ENCODE measurements around the gene LAG3.
A peak's percentile ranks its signal among the peaks of the same experiment; 100 is the strongest.
"Not testable (repeated sequence)": the region's sequence is repeated elsewhere in the genome, so short reads cannot be mapped to it uniquely, and the experiment has no call there.

Gene LAG3

DNA sequence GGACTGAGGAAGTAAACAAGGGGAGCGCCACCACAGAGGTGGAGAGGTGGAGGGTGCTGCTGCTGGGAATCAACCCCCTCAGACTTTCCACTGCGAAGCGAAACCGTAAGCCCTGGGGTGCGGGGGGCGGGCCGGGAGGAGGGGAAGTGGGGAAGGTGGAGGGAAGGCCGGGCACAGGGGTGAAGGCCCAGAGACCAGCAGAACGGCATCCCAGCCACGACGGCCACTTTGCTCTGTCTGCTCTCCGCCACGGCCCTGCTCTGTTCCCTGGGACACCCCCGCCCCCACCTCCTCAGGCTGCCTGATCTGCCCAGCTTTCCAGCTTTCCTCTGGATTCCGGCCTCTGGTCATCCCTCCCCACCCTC lies at the start of gene LAG3:
Gene LAG3, plus strand, starts transcription at position 190 of the 365 bp plus-strand sequence. CDS start 333 bp downstream, outside the sequence.
- peak in 2 of 3 donors; percentile 49 to 57 for DNase-seq (ENCODE audit: low read depth in 3 of 3)

DNA sequence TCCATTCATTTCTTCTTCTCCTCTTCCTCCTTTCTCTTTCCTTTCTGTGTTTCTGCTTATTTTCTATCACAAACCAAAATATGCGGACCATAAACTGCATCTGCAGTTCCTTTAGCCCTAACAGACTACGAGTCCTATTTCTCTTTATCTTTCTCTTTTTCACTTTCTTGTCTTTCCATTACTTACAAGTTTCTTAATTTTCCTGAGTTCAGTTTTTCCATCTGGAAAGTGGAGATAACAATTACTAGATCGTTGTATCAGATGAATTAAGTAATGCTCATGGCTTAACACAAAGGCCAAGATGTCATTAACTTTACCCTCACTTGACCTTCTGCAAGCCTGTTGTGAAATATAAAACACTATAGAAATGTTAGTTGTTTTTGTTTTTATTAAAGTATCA lies 49.5 kb upstream of the LAG3 start:
- no peak for DNase-seq (ENCODE audit: low read depth in 3 of 3)

DNA sequence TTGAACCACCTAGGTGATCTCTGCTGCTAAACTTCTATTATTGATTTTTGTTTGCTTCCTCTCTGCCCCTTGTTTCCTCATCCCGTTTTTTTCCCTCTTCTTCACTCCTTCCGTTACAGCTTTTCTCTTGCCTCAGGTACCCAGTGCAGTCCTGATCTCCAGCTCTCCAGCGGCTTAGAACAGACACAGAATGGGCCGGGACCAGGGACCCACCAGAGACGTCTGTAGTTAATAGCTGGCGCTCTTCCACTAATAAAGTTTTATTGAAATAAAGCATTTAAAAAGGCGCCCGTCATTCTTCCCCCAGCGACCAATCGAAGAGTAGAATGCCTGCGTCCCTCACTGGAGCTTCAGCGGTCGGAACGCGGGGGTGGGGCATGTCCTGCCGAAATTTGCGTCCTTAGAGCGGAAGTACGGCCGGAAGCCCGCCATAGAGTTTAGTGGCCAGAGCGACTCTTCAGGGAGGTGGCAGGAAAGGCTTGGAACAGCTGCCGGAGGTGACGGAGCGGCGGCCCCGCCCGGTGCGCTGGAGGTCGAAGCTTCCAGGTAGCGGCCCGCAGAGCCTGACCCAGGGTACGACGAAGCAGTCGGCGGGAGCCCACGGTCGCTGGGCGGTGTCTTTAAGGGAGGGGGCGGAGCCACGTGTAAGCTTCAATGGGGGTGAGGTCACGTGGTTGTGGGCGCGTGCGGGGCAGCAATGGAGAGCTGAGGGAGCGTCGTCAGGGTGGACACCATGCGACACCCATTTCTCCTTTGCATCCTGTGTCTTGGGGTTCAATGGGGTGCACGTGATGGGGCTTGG lies 48.5 kb upstream of the LAG3 start, which contains the start of gene COPS7A:
Gene COPS7A, plus strand, starts transcription at position 440 of the 802 bp plus-strand sequence. CDS start 611 bp downstream, outside the sequence.
- DNase-seq (ENCODE audit: low read depth in 3 of 3): peak; percentile 93 to 97 (median 95)

DNA sequence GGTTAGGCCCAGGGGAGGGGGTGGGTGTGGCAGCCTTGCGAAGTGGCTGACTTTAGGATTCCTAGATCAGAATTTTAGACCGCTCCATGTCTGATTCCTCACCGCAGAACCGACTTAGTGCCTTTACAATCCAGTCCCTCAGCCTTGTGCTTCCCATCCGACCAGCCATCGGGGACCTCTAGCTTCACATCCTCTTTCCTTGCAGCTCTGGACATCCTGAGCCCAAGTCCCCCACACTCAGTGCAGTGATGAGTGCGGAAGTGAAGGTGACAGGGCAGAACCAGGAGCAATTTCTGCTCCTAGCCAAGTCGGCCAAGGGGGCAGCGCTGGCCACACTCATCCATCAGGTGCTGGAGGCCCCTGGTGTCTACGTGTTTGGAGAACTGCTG lies 47.9 kb upstream of the LAG3 start:
- no peak for DNase-seq (ENCODE audit: low read depth in 3 of 3)

DNA sequence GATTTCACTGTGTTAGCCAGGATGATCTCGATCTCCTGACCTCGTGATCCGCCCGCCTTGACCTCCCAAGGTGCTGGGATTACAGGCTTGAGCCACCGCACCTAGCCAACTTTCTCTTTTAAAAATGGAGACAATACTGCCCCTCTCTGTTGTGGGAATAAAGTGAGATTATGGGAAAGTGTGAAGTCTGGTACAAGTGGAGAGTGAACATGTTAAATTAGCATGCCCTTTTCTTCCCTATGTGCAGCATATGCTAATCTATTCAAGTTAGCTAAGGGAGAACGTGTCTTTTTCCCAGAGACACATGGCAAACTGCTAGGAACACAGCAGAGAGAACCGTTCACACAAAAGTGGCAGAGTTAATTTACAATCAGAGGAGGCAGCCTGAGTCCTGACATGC lies 47.0 kb upstream of the LAG3 start:
- no peak for DNase-seq (ENCODE audit: low read depth in 3 of 3)

DNA sequence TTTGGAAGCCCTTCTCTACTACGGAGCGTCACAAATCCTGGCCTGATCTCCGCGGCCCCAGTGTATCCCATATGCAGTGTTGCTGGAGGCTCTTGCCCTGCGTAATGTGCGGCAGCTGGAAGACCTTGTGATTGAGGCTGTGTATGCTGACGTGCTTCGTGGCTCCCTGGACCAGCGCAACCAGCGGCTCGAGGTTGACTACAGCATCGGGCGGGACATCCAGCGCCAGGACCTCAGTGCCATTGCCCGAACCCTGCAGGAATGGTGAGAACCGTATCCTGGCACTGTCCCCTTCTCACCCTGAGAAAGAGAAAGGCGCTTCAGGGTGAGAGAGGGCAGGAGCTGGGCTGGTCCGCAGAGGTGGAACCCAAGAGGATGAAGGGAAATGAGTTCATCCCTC lies 43.1 kb upstream of the LAG3 start:
- no peak for DNase-seq (ENCODE audit: low read depth in 3 of 3)

DNA sequence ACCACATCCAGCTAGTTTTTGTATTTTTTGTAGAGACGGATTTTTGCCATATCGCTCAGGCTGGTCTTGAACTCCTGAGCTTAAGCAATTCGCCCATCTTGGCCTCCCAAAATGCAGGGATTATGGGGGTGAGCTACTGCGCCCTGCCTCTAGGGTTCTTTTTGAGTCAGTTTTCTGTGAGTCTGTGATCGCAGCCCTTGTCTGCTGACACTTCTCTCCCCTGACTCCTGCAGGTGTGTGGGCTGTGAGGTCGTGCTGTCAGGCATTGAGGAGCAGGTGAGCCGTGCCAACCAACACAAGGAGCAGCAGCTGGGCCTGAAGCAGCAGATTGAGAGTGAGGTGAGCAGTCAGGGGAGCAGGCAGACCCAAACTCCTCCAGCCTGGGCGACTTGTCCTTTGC lies 42.2 kb upstream of the LAG3 start:
- DNase-seq (ENCODE audit: low read depth in 3 of 3): no peak

DNA sequence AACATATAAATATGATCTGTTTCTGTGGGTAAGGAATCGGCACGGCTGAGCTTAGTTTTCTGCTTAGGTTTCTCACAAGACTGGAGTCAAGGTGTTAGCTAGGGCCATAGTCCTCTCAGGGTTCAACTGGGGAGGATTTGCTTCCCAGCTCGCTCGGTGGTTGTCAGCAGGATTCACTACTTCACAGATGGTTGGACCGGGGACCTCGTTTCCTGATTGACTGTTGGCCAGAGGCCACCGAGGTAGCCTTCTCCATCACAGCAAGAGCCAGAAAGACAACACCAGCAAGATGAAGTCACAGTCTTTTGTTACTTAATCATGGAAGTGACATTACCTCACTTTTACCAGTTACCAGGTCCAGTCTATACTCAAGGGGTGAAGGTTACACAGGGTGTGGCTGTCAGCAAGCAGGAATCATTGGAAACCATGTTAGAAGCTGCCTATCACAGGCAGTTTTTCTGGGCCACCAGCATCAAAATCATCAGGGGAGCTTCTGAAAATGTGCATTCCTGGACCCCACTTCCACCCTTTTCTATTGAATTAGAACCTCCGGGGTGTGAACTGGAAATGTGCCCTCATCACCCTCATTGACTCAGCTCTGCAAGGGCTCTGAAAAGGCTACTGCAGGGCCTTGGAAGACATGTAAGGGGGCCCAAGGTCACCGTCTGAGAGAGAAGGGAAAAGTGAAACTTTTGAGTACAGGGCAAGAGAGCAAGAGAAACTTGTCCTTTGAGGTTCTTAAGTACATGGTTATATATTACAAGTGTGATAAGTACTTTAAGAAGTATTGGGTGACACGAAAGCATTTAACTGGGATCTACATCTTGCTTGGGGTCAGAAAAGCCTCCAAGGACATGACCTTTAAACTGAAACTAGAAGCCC lies 37.6 kb upstream of the LAG3 start:
- DNase-seq (ENCODE audit: low read depth in 3 of 3): no peak

DNA sequence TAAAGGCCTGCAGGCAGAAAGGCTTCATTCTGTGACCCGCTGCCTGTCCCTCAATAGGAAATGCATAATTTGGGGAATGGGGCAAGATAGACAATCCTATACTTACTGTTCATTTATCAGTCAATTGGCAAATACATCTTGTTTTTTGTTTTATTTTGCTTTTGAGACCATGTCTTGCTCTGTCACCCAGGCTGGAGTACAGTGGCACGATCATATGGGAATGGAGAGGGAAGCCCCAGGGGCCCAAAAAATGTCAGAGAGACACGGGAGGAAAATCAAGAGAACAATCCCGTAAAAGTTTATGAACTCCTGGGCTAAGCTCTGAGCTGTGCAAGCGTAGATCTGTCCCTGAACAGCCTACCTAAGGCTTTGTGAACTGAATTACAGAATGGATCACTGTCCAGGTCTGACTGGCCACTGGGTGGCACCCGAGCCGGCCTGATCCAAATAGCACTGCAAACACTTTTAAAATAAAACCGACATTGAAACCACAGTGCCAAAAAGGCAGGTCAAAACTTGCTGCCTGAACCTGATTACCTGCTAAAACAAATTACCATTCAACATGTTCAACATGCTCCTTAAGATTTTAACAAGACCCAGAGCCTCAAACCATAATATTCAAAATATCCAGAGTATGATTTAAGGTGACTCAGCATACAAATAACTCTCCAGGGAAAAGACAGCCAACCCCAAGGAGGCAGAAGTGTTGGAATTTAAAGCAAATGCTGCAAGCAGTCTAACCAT lies 36.7 kb upstream of the LAG3 start:
- DNase-seq (ENCODE audit: low read depth in 3 of 3): no peak

DNA sequence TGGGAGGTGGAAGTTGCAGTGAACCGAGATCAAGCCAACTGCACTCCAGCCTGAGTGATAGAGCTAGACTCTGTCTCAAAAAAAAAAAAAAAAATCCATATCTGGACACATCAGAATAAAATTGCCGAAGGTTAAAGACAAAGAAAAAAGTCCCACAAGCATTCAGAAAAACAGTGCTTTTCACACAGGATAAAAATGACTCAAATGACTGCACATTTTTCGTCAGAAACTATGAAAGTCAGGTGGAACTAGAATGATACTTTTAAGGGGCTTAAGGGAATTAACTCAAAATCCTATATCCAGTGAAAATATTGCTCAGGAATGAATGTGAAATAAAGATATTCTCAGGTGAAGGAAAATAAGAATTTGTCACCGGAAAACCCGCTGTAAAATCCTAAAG lies 35.6 kb upstream of the LAG3 start:
- DNase-seq (ENCODE audit: low read depth in 3 of 3): no peak

DNA sequence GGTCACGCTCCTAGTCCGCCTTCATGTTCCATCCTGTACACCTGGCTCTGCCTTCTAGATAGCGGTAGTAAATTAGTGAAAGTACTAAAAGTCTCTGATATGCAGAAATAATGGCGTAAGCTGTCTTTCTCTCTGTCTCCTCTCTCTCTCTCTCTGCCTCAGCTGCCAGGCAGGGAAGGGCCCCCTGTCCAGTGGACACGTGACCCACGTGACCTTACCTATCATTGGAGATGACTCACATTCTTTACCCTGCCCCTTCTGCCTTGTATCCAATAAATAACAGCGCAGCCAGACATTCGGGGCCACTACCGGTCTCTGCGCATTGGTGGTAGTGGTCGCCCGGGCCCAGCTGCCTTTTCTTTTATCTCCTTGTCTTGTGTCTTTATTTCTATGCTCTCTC lies 30.2 kb upstream of the LAG3 start:
- DNase-seq (ENCODE audit: low read depth in 3 of 3): not testable (repeated sequence)

DNA sequence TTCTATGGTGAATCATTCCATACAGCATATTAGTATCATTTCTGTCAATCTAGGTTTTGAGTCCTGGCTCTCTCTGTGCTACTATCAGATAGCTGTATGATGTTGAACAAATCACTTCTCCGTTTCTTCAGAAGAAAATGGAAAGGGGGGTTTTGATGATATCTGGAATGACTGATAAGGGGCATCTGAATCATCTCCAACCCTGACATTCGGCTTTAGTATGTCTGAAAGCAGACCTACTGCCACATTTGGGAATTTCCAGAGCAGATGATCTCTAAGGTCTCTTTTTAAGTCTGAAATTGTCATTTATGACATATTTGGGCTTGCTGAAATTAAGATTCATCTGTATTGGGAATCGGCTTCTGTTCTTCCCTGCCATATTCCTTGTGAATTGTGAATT lies 29.5 kb upstream of the LAG3 start:
- no peak for DNase-seq (ENCODE audit: low read depth in 3 of 3)

DNA sequence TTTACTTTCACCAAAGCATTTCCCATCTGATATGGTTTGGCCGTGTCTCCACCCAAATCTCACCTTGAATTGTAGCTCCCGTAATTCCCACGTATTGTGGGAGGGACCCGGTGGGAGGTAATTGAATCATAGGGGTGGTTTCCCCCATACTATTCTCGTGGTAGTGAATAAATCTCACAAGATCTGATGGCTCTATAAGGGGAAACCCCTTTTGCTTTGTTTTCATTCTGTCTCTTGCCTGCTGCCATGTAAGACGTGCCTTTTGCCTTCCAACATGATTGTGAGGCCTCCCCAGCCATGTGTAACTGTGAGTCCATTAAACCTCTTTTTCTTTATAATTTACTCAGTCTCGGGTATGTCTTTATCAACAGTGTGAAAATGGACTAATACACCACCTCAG lies 29.0 kb upstream of the LAG3 start:
- not testable (repeated sequence) for DNase-seq (ENCODE audit: low read depth in 3 of 3)

DNA sequence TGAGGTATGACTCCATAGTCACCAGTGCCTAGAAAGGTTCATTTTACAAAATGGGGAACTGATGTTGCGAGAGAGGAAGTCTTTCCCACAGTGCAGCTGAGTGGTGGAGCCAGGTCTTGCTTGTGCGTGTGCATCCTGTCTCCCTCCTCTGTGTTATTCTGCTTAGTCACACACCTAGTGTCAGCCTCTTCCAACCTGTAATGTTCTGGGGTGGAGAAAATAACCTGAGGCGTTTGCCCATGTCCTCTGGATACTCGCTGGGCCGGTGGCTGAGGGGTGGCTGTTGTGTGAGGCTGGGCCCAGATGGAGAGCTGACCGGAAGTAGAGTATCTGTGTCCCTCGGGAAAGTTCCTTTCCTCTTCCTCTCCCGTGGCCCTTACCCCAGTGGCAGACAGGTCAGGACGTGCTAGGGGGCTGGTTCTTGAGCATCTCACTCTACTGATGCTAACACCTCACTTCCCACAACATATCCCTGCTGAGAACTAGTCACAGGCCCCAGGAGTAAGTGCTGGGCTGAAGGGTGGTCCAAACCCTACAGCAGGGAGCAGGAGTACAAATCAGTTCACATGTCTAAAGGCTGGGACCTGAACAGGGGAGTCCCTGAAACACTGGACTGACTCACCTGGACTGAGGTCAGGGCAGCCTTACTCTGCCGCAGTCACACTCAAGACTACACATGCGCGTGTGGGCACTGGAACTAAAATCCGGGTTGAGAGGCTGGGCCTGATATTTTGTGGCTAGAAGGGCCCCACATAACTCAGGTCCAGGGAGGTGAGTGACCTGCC lies 26.4 kb upstream of the LAG3 start:
- no peak for DNase-seq (ENCODE audit: low read depth in 3 of 3)

DNA sequence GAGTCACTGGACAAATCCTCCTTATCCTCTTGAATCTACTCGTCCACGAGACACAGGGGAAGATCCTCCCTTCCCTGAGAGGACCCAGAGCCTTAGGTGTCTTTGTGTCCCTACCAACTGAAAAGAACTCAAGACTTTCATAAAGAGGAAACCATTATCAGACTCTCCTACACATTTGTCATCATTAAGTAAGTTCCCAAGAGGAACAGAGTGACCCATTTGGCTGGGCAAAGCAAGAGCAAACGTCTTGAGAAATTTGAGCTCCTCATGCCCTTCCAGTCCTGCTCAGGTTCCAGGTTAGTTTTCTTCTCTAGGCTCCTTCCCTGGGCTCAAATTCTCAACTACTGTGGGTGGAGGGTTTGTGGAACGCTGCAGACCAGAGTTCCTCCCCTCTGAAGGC lies 25.1 kb upstream of the LAG3 start:
- no peak for DNase-seq (ENCODE audit: low read depth in 3 of 3)

DNA sequence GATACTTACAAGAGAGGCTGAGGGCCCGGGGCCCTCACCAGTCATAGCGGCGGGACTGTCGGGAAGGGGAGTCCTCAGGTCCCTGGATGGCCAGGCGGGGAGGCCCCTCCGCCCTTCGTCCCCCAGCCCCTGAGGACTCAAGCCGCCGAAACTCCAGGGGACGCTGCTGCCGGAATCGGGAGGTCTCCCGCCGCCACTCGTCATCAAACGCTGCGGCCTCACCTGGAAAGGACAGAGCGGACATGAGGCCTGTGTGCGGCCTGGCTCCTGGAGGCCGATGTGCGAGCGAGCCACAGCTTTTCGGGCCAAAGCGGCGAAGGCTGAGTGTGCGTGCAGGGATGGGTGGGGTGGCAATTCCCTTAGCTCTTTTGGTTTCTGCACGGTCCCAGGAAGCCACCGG lies 23.6 kb upstream of the LAG3 start:
- DNase-seq (ENCODE audit: low read depth in 3 of 3): no peak

DNA sequence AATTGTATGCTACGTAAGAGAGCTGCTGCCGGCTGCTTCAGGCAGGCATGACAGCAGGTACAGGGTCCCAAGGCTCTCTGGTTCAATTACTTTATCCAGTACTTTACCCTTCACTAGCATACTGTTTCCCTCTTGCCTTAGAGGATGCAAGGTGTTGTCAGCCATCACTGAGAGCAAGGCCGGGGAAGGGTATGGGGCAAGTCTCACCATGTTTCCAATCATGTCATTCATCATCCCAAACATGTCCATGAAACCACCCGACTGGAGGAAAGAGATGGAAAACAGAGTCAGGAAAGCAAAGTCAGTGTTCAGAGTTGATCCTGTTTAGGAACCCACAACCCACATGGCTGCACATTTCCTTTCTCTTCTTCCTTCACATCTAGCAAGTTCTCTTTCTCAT lies 21.8 kb upstream of the LAG3 start:
- no peak for DNase-seq (ENCODE audit: low read depth in 3 of 3)

DNA sequence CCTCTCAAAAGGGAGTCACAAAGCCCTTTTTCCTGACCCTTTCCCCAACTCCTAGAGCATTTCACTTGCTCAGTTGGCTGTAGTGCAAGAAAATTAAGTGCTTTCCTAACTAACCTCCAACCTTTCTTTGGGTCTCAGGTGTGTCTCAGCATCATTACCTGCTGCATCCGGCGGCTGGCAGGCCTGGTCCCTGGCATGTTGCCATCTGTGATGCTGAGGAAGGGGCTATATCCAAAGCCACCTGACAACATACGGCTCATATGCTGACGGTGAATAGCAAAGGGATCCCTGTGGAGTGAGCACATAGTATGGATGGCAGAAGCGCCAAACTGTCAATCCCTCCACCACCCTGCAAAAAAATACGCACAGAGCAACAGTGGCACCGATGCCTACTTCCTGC lies 20.6 kb upstream of the LAG3 start:
- no peak for DNase-seq (ENCODE audit: low read depth in 3 of 3)

DNA sequence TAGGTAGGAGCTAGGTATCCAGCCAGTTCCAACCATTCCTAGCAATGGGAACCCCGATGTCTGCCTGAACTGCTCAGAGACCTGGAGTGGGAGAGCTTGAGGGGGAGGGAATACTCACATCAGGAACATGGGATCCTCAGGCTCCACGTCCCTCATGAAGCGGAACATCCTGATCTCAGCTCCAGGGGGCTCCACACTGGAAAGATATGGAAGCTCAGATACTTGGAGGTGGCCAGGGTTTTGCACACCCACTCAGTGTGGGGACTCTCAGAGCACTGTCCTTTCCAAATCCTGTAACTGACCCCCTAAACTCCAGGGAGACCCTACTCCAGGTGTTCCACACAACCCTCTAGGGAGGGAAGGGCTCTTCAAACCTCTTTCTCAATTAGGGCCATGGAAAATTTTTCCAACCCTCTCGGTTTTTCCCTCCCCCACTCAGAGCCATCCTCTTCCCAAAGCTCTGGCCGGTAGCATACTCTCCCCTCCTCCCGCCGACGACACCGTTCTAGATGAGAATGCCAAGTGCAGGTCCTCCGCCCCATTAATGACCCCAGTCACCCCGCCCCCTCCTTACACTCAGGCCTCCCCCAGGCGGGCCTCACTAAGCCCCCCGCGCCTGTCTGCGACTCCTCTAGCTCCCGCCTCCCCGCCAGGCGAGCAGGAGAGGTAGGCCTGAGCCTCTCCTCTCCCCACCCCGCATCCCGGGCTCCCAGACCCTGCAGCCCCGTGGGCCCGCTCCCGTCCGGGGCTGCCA lies 20.0 kb upstream of the LAG3 start:
- DNase-seq (ENCODE audit: low read depth in 3 of 3): no peak

DNA sequence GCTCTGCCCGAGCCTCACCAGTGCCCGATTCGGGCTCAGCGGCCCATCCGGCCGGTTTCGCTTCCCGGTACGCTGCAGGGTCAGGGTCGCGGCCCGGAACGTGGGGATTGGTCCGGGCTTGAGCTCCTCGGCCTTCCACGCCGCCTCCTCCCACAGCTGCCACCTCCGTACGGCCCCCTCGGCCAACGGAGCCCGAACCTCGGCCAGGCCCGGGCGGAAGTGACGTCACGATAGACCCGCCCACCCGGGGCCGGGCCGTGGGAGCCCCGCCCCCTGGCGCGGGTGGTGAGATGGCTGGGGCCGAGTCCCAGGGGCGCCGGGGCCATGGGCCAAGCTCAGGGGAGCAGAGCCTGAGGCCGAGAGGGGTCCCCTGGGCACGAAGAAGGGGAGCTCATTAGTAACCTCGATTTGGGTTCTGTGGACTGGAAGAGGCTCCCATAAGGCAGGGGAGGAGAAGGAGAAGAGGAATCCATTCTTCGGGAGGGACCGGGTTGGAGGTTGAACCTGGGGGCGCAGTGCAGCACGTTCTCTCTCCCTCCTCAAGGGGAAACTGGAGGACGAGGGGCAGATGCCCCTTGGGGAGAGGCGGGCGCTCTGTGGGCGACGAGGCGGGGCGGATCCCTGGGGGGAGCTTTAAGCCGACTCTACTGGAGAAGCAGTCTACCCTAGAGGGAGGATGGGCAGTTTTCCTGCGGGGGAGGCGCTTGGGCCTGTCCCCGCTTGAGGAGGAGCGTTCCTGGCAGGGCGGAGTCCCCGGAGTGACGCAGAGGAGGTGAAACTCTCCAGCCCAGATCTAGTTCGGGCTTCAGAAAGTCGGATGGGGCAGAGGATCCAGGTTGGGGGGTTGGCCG lies 19.2 kb upstream of the LAG3 start, which contains the start of gene MLF2:
Gene MLF2, minus strand, starts transcription at position 221 of the 851 bp plus-strand sequence. CDS start 807 bp downstream, outside the sequence.
- peak; percentile 96 to 97 (median 96) for DNase-seq (ENCODE audit: low read depth in 3 of 3)
